TTC549 (cell line): ENCODE data around the gene SLC47A2.
"Not testable (repeated sequence)": the region's sequence is repeated elsewhere in the genome, so short reads cannot be mapped to it uniquely, and the experiment has no call there.

Experiments
- FAIRE-seq: peaks from 2 replicates; lab custom pipeline; 2012; peaks lifted over from hg19 to GRCh38; lab: Jason Lieb, UNC

Gene SLC47A2, protein sequence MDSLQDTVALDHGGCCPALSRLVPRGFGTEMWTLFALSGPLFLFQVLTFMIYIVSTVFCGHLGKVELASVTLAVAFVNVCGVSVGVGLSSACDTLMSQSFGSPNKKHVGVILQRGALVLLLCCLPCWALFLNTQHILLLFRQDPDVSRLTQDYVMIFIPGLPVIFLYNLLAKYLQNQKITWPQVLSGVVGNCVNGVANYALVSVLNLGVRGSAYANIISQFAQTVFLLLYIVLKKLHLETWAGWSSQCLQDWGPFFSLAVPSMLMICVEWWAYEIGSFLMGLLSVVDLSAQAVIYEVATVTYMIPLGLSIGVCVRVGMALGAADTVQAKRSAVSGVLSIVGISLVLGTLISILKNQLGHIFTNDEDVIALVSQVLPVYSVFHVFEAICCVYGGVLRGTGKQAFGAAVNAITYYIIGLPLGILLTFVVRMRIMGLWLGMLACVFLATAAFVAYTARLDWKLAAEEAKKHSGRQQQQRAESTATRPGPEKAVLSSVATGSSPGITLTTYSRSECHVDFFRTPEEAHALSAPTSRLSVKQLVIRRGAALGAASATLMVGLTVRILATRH

GRCh38 chr17:19716108-19717030 lies at the start of gene SLC47A2:
Gene SLC47A2 (minus strand): TSS chr17:19716584. CDS start chr17:19716555, 29 bp downstream.
- no peak for FAIRE-seq

GRCh38 chr17:19766016-19766415 lies 49.6 kb upstream of the SLC47A2 start:
- FAIRE-seq = no peak

DNA sequence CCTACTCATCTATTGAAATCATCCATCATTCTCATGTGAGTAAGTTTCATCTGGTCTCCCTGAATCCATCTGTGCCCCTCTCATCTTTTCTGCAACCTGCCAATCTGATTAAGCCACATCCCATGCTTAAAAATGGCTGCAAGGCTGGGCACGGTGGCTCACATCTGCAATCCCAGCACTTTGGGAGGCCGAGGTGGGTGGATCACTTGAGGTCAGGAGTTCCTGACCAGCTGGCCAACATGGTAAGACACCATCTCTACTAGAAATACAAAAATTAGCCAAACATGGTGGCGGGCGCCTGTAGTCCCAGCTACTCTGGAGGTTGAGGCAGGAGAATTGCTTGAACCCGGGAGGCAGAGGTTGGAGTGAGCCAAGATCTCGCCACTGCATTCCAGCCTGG lies 47.6 kb upstream of the SLC47A2 start:
- not testable (repeated sequence) for FAIRE-seq

DNA sequence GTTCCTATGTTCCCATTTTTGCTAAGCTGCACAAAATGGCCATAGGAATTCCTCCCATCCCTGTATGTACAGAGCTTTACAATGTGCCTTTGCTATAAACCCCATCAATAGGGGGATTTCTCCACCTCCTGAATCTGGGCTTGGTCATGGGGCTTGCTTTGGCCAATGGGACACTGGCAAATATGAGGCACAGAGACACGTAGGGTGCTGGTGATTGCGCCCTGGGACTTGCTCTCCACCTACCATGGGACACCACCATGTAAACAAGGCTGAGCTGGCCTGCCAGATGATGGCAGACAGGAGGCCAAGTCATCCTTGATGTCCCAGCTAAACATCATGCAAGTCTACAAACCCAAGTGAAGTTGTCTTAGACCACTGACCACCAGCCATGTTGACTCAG lies 47.0 kb upstream of the SLC47A2 start:
- no peak for FAIRE-seq

- no peak for FAIRE-seq
These were observed 46.2 kb upstream of the SLC47A2 start for GRCh38 chr17:19762515-19762961.

DNA sequence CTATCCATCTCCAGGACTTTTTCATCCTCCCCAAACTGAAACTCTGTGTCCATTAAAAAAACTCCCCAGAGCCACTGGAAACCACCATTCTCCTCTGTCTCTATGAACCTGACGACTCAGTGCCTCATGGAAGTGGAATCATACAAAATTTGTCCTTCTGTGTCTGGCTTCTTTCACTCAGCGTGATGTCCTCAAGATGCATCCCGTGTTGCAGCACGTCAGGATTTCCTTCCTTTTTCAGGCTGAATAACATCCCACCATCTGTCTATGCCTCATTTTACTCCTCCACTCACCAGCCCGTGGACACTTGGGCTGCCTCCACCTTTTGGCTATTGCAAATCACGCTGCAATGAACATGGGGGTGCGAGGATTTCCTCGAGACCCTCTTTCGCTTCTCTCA lies 44.4 kb upstream of the SLC47A2 start:
- FAIRE-seq = no peak

GRCh38 chr17:19759568-19760549 lies 43.5 kb upstream of the SLC47A2 start:
- FAIRE-seq = no peak

DNA sequence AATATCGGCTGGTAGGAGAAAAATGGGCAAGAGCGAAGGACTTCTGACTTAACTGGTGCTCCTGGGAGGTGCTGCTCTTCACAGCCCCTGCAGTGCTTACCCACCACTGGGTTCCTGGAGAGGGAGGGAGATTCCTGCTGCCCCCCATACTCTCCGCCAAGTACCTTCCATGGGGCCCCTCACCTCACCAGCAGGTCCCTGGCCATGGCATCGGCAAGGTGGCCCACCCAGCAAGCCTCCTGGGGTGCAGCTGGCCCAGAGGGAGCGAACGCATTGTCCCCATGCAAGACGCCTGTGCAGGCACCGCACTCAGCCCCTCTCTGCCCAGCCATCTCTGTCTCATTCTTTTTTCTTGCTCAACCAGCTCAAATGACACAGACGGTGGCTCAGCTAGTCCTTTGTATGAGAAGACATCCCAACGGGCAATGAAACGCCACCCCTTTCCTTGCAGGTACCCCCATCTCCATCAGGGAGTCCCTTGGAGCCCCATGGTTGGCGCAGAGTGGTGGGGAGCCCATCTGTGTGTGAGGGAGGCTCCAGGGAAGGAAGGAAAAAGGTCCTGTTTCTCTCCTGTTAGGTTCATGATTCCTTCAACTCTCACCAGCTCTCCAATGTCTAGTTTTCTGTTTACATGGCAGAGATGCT lies 41.3 kb upstream of the SLC47A2 start:
- FAIRE-seq = no peak

DNA sequence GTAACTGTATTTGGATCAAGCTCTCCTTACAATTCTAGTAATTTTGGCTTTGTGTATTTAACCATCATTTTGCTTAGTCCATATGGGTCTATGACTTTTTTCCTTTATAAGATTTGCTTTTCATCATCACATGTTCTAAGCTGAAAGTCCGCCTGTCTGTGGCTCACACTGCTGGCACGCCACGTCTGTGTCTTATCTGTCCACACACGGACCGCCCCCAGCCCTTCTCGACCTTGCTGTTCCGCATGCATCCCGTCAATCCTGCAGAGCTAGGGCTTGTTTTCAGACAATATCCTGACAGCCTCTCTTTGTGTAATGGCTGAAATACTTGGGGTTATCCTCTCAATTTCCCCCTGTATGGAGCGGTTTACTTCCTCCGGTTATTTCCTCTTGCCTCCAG lies 40.2 kb upstream of the SLC47A2 start:
- no peak for FAIRE-seq

DNA sequence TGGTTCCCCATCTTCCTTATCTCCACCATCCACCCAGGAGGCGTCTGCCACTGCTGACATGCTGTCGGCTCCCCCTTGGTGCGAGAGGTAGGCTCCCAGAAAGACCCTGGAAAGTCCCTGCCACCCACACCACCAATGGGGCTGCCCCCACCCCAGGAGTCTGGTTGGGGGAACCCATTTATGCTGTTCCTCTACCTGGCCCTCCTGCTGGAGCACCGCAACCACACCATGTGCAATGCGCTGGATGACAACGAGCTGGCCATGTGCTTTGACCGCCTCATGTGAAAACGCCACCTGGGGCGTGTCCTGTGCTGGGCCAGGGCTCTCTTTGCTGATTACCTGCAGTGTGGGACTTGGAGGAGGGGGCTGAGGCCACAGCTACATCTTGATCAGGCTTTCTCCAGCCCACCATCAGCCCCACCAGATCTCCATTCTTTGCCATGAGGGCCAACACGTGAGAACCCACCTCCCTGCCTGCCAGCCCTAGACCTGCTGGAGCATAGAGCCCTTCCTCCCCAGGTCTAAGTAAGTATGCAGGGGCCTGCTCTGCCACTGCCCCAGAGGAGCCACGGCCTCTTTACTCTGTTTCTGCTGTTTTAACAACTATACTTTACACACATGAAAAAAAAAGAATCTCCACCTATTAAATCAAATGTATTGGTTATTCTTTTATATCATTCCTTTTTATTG lies 39.6 kb upstream of the SLC47A2 start:
- no peak for FAIRE-seq

DNA sequence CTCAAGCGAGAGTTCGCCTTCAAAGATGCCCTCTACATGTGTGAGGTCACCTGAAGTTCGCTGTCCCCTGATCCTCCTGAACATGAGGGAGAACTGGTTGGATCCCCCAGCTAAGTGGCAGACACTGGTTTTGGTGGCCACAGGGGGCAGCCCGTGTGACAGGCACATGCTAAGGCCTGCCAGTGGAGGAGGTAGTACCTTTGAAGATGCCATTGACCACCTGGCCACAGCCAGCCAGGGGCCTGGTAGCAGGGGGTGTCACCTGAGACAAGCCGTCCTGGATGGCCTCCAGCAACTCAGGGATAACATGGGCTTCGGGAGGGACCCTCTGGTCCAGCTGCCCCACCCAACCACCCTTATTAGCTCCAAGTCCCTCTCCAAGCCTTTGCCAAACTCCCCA lies 39.0 kb upstream of the SLC47A2 start:
- FAIRE-seq = no peak

GRCh38 chr17:19753661-19754463 lies 37.5 kb upstream of the SLC47A2 start:
- FAIRE-seq = no peak

DNA sequence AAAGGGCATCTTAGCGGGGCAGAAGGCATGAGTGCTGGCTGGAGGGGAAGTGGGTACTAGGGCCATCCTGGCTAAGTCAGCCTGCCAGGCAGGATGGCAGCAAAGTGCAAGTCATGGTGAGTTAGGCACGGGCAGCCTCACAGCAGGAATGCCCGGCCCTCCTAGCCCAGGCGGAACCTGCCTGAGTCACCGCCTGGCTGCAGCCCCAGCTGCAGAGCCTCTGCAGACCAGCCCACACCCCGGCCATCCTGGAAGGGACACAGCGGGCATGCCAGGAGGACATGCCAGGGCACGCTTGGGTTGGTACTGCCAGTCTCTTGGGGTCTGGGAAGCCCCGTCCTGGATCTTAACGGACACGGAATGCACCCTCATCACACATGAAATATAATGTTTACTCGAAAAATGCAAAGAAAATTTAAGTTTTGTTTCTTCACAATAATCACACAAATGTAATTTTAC lies 36.7 kb upstream of the SLC47A2 start:
- no peak for FAIRE-seq

DNA sequence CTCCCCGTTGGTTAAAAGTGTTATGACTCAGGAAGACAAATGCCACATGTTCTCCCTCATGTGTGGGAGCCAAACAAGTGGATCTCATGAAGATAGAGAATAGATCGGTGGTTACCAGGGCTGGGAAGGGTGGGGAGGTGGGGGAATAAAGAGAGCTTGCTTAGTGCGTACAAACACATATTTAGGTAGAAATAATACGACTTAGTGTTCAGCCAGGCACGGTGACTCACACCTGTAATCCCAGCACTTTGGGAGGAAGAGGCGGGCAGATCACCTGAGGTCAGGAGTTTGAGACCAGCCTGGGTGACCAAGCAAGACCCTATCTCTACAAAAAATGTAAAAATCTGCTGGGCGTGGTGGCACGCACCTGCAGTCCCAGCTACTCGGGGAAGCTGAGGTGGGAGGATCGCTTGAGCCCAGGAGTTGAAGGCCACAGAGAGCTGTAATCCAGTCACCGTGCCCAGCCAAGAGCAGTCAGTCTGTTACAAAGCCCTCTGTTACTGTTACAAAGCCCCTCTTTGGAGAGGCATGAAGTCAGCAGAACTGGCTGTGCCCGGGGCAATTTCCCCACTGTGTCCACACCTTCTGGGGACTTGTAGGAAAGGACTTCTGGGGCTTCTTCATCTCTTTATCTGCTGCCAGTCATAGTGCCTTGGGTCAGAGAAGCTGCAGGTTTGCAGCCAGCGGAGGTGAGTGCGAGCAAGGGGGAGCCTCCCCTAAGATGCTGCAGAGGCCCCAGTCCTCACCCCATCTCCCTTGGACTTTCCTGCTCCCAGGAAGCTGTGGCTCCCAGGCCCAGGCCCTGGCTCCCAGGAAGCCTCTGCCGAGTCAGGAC lies 36.0 kb upstream of the SLC47A2 start:
- FAIRE-seq = no peak

GRCh38 chr17:19750835-19751234 lies 34.5 kb upstream of the SLC47A2 start:
- no peak for FAIRE-seq

GRCh38 chr17:19750020-19750572 lies 33.7 kb upstream of the SLC47A2 start:
- no peak for FAIRE-seq

DNA sequence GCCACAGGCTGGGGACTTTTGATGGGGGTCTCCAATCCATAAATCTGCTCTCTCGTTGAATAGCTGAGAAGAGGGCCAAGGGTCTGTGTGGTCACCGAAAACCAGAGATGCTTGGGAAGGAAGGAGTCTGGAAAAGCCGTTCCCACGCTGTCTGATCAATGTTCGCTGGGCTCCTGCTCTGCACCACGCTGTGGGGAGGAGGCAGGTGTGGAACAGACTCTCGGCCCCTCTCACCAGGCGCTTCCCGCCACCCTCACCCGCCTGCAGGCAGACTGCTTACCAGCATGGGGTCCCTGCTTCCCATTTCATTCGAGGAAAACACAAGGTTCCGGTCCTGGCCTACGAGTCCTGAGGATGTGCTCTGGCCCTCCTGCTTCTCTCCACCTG lies 32.4 kb upstream of the SLC47A2 start:
- FAIRE-seq = no peak
